ENCODE results near the gene PPIL1.

PPIL1 gene

DNA sequence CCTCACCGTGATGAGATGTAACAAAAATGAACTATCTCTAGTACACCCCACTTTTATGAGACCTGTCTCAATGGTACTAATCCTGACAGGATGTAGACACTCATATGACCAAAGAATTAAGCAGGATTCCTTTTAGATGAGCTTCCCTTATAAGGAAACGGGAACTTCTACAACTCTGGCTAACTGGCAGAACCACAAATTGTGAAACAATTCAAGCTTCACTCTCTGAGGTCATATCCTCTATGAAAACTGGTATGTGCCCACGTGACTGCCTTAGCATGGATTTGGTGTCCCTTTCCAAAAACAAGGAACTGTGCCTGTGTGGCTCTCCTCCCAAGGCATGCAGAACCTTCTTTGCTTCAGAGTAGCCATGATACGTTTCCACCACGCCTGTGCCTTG, 21.3 kb downstream of the PPIL1 start:
- peak; percentile 42 for DNase-seq

- DNase-seq = no peak
Observed at GRCh38 chr6:36852481-36853147, 22.0 kb downstream of the PPIL1 start.

DNA sequence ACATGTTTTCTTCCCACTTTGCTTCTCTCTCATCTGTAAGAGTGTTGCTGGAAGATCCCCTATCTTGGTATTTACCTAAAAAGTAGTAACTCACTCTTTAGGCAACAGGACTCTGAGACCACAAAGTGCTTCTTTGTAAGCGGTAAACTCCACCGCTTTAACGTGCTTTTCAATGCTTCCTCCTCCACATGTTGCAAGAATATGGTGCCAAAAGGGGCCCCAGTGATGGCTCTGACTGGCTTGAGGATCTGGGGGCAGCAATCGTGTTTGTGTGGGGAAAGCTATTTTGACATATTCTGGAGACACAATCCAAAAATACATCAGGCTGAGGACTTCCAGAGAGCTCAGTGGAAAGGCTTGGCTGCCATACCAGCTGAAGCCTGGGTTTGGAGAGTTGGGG, 23.0 kb downstream of the PPIL1 start:
- no peak for DNase-seq

- peak; percentile 20 for DNase-seq
Observed at GRCh38 chr6:36851149-36851614, 23.4 kb downstream of the PPIL1 start.

DNA sequence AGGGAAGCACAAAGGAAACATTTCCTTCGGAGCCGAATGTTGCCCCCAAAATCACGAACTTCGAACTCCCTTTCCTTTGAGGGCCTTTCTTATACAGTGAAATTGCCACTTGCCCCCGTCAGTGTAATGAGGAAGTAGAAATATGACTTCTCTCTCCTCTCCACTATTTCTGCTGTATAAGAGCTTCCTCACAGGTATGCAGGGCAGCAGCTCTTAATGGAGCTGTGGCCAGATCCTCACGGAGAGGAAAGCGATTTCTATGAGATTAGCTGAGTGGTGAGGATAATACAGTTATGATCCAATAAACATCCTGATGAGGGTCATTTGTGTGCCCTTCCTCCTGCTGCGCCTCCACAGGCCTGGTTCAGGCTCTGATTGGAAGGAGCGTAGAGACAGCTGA, 24.6 kb downstream of the PPIL1 start:
- no peak for DNase-seq

GRCh38 chr6:36848658-36849441, 25.8 kb downstream of the PPIL1 start:
- peak; percentile 36 for DNase-seq

GRCh38 chr6:36847991-36848390, 26.6 kb downstream of the PPIL1 start:
- DNase-seq = no peak

- DNase-seq = no peak
Observed at GRCh38 chr6:36847152-36847551, 27.5 kb downstream of the PPIL1 start.

DNA sequence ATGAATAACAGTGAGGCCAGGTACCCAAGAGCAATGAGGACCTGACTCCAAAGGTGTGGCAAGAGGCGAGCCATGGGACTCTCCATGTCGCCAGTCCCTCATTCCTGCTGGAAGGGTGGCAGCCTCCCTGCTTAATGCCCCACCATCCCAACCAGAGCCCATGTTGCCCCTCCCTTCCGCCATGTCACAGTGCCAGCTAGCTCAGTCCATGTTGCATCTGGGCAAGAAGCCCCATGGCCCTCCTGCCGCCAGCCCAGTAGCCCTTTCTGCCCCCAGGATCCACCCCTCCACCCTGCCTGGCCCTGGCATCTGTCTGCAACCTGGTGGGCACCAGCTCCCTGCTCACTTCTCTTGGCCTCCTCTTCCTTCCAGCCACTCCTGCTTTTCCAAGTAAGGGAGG, 29.4 kb downstream of the PPIL1 start:
- no peak for DNase-seq

DNA sequence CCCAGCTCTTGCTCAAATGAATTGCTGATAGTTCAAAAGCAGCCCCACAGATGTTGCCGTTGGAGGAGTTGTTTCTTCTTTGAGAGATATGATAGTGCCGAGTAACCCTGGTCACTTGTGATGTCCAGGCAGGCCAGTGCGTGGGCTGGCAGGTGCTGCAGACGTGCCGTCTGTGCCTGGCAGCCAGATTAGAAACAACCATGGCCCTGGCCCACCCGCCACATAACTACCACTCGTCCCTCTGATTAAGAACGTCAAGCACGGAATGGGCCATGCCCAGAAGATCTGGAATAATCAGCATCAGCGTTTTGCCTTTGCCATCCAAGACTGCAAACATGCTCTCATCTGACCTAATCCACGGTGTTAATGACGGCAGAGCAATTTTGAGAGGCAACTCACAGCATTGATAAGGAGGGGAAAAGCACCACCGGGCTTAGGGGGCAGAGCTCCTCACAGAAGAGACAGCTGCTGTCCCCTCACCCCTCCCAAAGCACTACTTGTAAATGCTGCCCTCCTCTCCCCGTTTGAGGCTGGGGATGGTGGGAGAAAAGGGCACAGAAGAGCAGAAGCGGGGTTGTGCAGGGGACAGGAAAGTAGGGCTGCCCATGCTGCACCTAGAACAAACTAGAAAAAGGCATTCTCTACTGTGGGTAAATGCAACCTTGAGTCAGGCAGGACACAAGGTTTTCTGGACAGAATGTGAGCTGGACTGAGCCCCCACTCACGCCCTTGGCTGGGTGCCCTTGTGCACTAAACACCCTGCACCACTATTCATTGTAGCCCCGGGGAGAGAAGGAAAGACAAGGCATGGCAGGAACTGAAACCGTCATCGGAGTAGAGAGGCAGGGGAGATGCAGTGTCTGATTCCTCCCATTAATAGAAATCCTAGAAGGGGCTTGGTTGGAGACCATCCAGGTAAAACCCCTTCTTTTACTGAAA, 30.1 kb downstream of the PPIL1 start:
- DNase-seq = no peak

GRCh38 chr6:36843170-36843569, 31.4 kb downstream of the PPIL1 start:
- no peak for DNase-seq

DNA sequence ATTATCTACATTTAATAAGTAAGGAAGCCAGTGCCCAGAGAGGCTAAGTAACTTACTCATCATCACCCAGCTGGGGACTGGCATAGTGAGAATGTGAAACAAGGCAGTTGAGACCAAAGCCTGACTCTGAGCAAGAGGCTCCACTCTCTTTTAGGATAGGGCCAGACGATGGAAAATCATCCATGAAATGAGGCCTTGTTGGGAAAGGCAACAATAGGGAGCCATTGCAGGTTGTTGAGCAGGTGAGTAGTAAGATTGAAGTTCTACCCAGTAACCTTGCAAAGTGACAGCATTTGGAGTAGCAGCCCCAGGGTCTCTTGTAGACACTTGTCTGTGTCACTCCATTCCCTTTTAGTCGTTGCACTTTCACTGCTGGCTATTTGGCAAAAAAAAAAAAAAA, 32.8 kb downstream of the PPIL1 start:
- no peak for DNase-seq

DNA sequence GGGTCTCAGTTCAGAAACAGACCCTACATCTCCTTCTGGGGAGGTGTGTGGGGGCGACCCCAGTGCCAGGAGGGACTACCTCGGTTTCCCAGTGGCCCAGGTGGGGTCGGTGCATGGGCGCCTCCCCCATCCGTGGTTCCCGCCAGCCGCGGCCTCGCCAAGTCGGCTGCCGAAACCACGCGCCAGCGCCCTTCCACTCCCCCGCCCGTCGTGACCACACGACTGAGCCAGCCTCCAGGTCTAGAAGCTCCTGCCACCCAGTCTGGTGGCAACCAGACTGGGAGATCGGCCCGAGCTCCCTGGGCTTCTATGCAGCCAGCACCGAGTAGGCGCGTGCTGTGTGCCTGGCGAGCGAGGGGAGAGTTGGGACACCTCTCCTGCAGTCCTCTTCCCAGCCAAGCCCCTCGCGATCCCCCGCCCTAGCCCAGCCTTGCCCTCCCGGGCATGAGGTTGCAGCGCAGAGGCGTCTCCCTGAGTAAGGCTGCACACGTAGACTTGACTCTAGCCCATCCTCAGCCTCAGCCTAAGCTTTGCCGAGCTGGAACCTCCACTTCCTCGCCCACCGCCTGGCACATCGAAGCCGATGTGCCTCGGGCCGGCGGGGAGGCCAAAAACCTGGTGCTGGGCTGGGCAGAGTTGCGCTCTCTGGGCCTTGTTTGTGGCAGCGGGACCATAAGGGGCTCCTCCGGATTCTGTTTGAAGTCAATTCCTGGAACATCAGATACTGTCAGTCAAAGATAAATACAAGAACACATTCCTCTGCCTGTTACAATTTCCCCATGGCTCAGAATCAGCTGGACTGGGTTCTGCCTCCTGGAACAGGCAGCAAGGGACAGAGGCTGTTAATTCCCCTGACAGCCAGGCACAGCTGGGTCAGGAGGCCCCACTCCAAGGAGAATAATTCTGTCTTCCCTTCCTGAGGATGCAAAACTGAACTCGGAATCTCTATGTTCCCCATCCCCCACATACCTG, 33.9 kb downstream of the PPIL1 start:
- no peak for DNase-seq

DNA sequence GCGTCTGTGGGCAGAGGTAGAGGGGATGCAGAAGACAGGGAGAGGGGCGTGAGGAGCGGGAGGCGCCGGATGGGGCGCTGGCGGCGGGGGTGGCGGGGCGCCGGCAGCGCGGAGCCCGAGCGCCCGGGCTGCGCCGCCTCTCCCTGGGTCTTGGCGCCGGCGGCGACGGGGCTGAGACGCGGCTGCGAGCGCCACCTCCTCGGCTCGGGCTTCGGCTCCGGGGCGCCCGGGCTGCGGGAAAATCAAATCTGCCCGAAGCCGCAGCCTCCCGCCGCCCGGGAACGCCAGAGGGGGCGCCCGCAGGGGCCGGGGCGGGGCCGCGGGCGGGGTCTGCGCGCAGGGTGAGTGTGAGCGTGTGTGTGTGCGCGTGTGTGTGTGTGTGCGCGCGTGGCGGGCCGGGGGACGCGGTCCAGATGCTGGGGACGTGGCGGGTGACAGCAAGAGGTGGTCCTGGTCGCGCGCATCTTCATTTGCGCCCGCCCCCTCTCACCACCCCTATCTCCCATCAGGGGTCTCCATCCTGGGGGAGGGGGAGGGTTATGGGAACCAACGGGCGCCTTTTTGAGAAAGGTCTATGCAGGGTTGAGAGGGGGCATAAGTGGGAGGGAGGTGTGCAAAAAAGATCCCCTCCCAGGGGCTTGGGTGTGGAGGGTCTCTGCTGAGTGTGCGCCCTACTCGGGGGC, 34.7 kb downstream of the PPIL1 start:
- peak; percentile 1 for DNase-seq

DNA sequence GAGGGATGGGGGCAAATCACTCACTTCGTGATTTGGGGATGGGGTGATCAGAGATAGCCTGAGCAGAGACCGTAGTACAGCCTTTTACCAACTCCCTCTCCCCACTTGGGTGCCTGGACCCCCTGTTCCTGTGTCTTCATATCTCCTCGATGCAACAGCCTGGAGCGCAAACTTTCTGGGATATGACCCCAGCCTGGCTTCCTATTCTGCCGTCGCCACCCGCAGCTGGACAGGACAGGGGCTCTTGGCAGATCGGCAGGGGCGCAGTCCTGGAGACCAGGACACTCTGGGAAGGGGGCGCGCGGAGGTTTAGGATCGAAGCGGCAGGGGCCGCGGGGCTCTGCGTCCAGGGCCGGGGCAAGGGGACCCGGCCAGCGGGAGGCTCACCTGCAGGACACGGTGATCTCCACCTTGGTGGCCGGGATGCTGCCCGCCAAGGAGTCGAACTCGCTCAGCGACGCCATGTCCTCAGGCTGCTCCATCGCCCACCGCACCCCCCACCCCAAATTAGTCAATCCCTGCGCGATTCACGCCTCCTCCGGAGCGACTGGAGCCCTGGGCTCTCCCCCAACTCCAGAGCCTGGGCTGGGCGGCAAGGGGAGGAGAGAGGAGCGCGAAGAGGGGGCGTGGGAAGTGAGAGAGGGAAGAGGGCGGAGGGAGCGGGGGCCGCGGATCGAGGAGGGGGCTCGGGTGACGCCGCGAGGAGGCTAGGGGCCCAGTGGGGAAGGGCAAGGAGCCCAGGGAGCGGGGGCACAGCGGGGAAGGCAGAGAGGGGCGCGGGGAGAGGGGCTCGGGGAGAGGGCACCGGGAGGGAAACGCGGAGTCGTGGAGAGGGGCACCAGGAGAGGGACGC, 35.5 kb downstream of the PPIL1 start, which contains the start of gene CPNE5:
TSS of gene CPNE5 (minus strand) at position 549 of the 853 bp plus-strand sequence. CDS start at position 482, 67 bp downstream.
- DNase-seq = no peak

GRCh38 chr6:36837686-36838085, 36.9 kb downstream of the PPIL1 start:
- DNase-seq = no peak

- no peak for DNase-seq
Observed at GRCh38 chr6:36837022-36837339, 37.6 kb downstream of the PPIL1 start.

DNA sequence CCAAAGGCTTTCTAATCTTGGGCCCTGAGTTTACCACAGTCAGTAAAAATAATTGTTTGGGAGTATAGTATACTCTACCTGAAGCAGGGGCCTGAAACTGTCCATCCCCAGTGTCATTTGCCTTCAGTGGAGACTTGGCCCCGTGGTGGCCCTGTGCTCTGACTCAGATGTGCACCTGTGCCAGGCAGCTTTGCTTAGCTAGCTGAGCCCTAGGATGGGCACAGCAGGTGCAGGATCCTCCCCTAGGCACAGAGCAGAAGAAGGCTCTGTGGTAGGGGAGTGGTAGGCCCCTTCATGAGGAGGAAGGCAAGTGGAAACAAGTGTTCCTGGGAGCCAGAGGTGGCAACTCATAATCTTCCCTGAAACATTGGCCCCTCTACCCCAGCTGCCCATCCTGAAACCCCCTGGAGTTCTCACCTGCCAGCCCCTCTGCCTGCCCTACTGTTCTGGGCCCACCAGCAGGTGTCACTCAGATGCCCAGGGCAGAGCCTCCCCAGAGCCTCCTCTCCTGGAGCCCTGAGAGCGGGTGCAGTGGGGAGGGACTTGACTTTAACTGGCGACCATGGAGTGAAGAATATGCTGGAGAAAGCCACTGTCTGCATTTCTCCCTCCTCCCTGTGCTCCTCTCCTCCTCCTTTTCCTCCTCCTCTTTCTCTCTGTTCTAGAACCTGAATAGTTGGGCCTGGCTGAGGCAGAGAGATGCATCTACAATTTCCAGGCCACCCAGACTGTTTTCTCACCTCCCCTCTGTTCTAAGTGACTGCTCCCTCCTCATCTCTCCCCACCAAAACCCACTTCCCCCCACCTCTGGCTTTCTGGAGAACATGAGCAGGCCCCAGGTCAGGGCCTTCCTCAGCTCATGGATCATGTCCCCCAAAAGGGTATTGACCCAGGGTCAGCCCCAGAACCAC, 38.2 kb downstream of the PPIL1 start:
- DNase-seq = no peak

DNA sequence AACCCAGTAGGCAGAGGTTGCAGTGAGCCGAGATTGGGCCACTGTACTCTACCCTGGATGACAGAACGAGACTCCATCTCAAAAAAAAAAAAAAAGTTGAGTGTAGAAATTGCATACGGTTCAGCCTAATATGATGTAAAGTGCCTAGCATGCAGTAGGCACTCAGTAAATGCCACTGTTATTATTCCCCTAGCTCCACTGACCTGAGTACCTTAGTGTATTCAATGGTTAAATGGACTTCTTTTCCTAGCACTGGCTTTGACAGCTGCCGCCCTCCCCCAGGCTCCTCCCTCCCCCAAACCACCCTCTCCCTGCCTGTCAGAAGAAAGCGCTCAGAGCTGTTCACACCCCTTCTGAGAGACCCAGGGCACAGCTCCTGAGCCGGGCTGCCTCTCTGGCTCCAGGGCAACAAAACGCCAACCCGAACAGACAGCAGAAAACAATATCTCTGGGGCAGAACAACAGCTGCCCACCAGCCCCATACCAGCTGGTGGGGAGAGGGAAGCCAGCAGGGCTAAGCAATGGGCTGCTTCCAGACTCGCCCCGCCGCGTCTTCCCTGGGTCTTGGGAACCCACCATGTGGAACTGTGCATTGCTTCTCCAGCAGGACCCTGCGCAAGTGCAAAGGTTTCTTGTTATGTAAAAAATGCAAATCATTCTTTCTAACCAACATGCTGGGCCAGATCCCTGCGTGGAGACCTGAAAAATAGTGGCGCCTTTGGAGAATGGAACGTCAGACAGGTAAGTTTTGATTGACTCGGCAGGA, 39.8 kb downstream of the PPIL1 start:
- DNase-seq = no peak

Measured in kidney glomerular epithelial cell (primary cell).